Liver (tissue), 3 donors: ENCODE results near the gene COBL.

Experiments
- CTCF ChIP-seq: fragments of 150-350 bp; IDR thresholded peaks from 2 replicates; pipeline ENCODE4 v1.5.1; 2017; ENCODE audit warnings: improper control_type of control experiment, low read depth, low read length; ENCODE audit not compliant: missing input control
- EGR1 ChIP-seq, 2 donors: IDR thresholded peaks; 2 replicates each; pipeline ENCODE4 v1.6.1; 2016 to 2018; ENCODE audit warnings: antibody characterized with exemption in 2 of 2, low read depth in 2 of 2
- FOXA1 ChIP-seq: IDR thresholded peaks from 2 replicates; pipeline ENCODE4 v1.6.1; 2016; ENCODE audit warnings: antibody characterized with exemption
- JUND ChIP-seq, 2 donors: IDR thresholded peaks; 2 replicates each; pipeline ENCODE4 v1.6.1; 2016; ENCODE audit warnings: antibody characterized with exemption in 2 of 2
- MAX ChIP-seq: IDR thresholded peaks from 2 replicates; pipeline ENCODE4 v1.6.1; 2016; ENCODE audit warnings: antibody characterized with exemption
- RAD21 ChIP-seq, 2 donors: IDR thresholded peaks; 2 replicates each; pipeline ENCODE4 v1.6.1; 2016; ENCODE audit warnings: antibody characterized with exemption in 2 of 2, mild to moderate bottlenecking in 2 of 2
- REST ChIP-seq: IDR thresholded peaks from 2 replicates; pipeline ENCODE4 v1.6.1; 2016; ENCODE audit warnings: antibody characterized with exemption, mild to moderate bottlenecking
- RXRA ChIP-seq, 2 donors: IDR thresholded peaks; 2 replicates each; pipeline ENCODE4 v1.6.1; 2017 to 2018; ENCODE audit warnings: antibody characterized with exemption in 2 of 2, mild to moderate bottlenecking in 1 of 2
- SP1 ChIP-seq: IDR thresholded peaks from 2 replicates; pipeline ENCODE4 v1.6.1; 2018; ENCODE audit warnings: antibody characterized with exemption, mild to moderate bottlenecking
- TAF1 ChIP-seq: conservative IDR thresholded peaks from 2 replicates; pipeline ENCODE4 v1.6.1; 2016; ENCODE audit warnings: antibody characterized with exemption, mild to moderate bottlenecking
- YY1 ChIP-seq: IDR thresholded peaks from 2 replicates; pipeline ENCODE4 v1.6.1; 2016; ENCODE audit warnings: antibody characterized with exemption, mild to moderate bottlenecking
- donor health status: healthy.
- donor health status: healthy.

GRCh38 chr7:51043461-51043860 lies 273.1 kb downstream of the COBL start:
- TF ChIP-seq CTCF (no peak), YY1 (no peak), FOXA1 (no peak), MAX (no peak), TAF1 (no peak), RXRA (IDR thresholded peaks at IDR 0.05) (no peak), REST (no peak), EGR1 (IDR thresholded peaks at IDR 0.05; ENCODE audit: low read depth in 2 of 2) (no peak), JUND (IDR thresholded peaks at IDR 0.05) (no peak), SP1 (no peak), RAD21 (IDR thresholded peaks at IDR 0.05) (no peak)
